GM19463 (cell line): Measurements from ENCODE around the gene CLSTN2.

Source experiments
- ATAC-seq: cut with Tn5 transposase; IDR thresholded peaks from one replicate; pipeline ENCODE4 v1.9.1; 2021; ENCODE audit warnings: mild to moderate bottlenecking, moderate library complexity; ENCODE audit not compliant: unreplicated experiment

Gene CLSTN2

GRCh38 chr3:140576449-140576848, 641.5 kb downstream of the CLSTN2 start:
- ATAC-seq = no peak

GRCh38 chr3:140577911-140578310, 642.9 kb downstream of the CLSTN2 start:
- no peak for ATAC-seq

GRCh38 chr3:140579260-140579659, 644.3 kb downstream of the CLSTN2 start:
- ATAC-seq = no peak

GRCh38 chr3:140580746-140581145, 645.8 kb downstream of the CLSTN2 start:
- ATAC-seq = no peak

- no peak for ATAC-seq
Measured at GRCh38 chr3:140584549-140584948, 649.6 kb downstream of the CLSTN2 start.

GRCh38 chr3:140585828-140586227, 650.8 kb downstream of the CLSTN2 start:
- ATAC-seq = no peak

GRCh38 chr3:140586311-140586710, 651.3 kb downstream of the CLSTN2 start:
- no peak for ATAC-seq

- no peak for ATAC-seq
Measured at GRCh38 chr3:140588558-140588957, 653.6 kb downstream of the CLSTN2 start.

- ATAC-seq = no peak
Measured at GRCh38 chr3:140593766-140594165, 658.8 kb downstream of the CLSTN2 start.

- no peak for ATAC-seq
Measured at GRCh38 chr3:140595295-140595694, 660.3 kb downstream of the CLSTN2 start.

GRCh38 chr3:140597364-140597763, 662.4 kb downstream of the CLSTN2 start:
- no peak for ATAC-seq

GRCh38 chr3:140597792-140598191, 662.8 kb downstream of the CLSTN2 start:
- no peak for ATAC-seq

- ATAC-seq = no peak
Measured at GRCh38 chr3:140599009-140599408, 664.0 kb downstream of the CLSTN2 start.

GRCh38 chr3:140599496-140599895, 664.5 kb downstream of the CLSTN2 start:
- ATAC-seq = no peak

GRCh38 chr3:140601881-140602280, 666.9 kb downstream of the CLSTN2 start:
- ATAC-seq = no peak

GRCh38 chr3:140602781-140603180, 667.8 kb downstream of the CLSTN2 start:
- no peak for ATAC-seq

GRCh38 chr3:140603766-140604165, 668.8 kb downstream of the CLSTN2 start:
- no peak for ATAC-seq

GRCh38 chr3:140610544-140610943, 675.6 kb downstream of the CLSTN2 start:
- no peak for ATAC-seq

GRCh38 chr3:140614001-140614400, 679.0 kb downstream of the CLSTN2 start:
- ATAC-seq = no peak

- no peak for ATAC-seq
Measured at GRCh38 chr3:140617135-140617534, 682.1 kb downstream of the CLSTN2 start.

GRCh38 chr3:140626856-140627255, 691.9 kb downstream of the CLSTN2 start:
- no peak for ATAC-seq
